GM20431 (cell line): ENCODE measurements around the gene DEDD2.

Experiments used
- in situ Hi-C: fragments of 300-500 bp; cut with MseI, MboI; formaldehyde crosslinking; loops from one replicate; pipeline ENCODE4 v1.15.0; 2020; ENCODE audit warnings: low sequenced_read_pairs; ENCODE audit not compliant: unreplicated experiment

The DEDD2 gene

GRCh38 chr19:42151782-42152684, 65.4 kb downstream of the DEDD2 start:
- in situ Hi-C loops, result no loop called here

DNA sequence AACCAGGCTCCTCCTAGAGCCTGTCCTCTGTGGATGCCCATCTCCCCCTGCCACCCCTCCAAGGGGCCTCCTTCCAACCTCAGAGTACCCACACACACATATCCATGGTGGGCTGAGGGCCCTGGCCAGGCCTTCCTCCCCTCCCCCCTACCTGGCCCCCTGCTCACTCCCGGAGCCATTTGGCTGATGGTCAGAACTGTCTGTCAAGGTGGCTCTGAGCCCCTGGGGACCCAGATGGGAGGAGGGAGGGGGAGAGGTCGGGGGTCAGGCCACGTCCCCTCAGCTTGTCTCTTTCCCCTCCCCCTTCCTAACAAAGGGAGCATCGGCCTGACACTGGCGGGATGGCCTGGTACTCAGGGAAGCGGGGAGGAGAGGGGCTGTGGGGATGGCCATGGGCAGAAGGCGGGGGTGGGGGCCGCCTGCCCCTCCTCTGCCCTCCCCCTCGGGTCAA, 66.5 kb downstream of the DEDD2 start:
- in situ Hi-C loops, result no loop called here

DNA sequence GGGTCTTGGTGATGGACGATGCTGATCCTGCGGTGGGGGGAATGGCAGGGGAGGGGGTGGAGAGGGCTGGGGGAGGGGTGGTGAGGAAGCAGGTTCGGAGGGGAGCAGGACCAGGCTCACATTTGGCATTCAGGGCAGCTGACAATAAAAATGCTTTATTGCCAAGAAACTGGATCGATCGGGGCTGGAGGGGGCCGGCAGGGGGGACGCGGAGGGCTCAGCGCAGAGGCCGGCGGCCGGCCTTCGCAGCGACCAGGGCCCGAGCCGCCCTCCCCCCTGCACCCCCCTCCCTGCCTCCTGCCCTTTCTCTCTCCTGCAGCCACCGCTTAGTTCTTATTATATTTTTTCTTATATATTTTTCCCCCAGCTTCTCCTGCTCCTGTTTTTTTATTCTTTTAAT, 67.1 kb downstream of the DEDD2 start:
- in situ Hi-C loops, result no loop called here

DNA sequence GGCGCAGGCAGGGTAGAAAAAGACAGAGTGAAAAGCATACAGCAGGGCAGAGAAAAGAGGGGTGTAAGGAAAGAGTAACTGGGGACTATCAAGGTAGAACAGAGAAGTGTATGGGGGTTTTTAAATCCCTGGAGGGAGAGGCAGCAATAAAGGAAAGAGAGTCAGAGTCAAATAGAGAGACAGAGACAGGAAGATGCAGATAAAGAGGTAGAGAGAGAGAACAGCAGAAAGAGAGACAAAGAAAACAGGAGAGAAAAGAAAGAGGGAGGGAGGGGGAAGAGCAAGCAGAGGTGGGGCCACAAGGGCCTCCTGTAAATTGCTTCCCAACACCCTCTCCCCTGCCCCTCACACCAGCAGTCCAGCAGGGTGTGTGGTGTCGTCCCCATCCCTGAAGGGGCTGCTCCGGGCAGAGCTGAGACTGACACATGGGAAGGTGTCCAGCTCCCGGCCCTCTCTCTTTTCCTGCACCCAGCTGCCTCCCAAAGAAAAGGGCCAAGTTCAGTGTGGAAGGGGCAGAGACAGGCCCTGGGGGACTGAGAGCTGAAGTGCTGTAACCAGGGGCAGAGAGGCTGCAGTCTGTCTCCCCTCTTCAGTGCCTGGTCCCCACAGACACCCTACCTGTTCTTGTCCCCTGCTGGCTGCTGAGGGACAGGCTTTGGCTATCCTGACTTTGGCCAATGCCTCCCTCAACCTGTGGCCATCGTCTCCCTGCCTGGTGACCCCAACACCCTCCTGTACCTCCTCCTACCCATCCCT, 67.9 kb downstream of the DEDD2 start:
- in situ Hi-C loops, result no loop called here
